ENCODE results near the gene RAP1GDS1.

DNA sequence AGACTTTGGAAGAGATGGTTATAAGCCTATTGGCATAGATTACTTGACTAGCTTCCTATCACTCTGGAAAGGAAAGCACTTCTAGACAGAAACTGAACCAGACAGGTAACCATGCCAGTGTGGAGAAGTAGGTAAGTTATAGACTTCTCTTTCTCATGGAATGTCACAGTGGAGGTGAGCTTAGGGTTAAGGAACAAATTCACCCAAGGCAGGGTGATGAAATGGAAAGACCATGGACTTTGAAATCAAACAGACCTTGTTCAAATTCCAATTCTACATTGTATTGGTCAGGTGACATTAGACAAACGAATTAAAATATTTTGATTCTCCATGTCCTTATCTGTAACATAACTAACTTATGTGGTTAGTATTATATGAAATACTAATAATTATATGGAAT lies 7.7 kb upstream of the RAP1GDS1 start:
- TF ChIP-seq, protein P1, sequence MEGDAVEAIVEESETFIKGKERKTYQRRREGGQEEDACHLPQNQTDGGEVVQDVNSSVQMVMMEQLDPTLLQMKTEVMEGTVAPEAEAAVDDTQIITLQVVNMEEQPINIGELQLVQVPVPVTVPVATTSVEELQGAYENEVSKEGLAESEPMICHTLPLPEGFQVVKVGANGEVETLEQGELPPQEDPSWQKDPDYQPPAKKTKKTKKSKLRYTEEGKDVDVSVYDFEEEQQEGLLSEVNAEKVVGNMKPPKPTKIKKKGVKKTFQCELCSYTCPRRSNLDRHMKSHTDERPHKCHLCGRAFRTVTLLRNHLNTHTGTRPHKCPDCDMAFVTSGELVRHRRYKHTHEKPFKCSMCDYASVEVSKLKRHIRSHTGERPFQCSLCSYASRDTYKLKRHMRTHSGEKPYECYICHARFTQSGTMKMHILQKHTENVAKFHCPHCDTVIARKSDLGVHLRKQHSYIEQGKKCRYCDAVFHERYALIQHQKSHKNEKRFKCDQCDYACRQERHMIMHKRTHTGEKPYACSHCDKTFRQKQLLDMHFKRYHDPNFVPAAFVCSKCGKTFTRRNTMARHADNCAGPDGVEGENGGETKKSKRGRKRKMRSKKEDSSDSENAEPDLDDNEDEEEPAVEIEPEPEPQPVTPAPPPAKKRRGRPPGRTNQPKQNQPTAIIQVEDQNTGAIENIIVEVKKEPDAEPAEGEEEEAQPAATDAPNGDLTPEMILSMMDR (IDR thresholded peaks at IDR 0.05), result no peak
- TF ChIP-seq POLR2A (IDR thresholded peaks at IDR 0.05), result no peak

Data from breast epithelium (tissue), 3 donors.